IPS-11a (cell line): ENCODE measurements around the gene AGPAT4.

Experiments used
- H3K4me3 ChIP-seq: one replicate; pipeline ENCODE4 v1.5.1; 2013; ENCODE audit warnings: low read depth, low read length, control low read depth

Gene AGPAT4

GRCh38 chr6:161256407-161256806 lies 17.5 kb downstream of the AGPAT4 start:
- no peak overlapping the region for H3K4me3 ChIP-seq

GRCh38 chr6:161255518-161255917 lies 18.3 kb downstream of the AGPAT4 start:
- no peak overlapping the region for H3K4me3 ChIP-seq

GRCh38 chr6:161254464-161255253 lies 19.2 kb downstream of the AGPAT4 start:
- no peak overlapping the region for H3K4me3 ChIP-seq

GRCh38 chr6:161254126-161254463 lies 19.8 kb downstream of the AGPAT4 start:
- H3K4me3 ChIP-seq, result no peak overlapping the region

- no peak overlapping the region for H3K4me3 ChIP-seq
Observed at GRCh38 chr6:161251345-161251744, 22.5 kb downstream of the AGPAT4 start.

- H3K4me3 ChIP-seq, result no peak overlapping the region
Observed at GRCh38 chr6:161249327-161249726, 24.5 kb downstream of the AGPAT4 start.

- no peak overlapping the region for H3K4me3 ChIP-seq
Observed at GRCh38 chr6:161246725-161247124, 27.1 kb downstream of the AGPAT4 start.

GRCh38 chr6:161245363-161245762 lies 28.5 kb downstream of the AGPAT4 start:
- no peak overlapping the region for H3K4me3 ChIP-seq

GRCh38 chr6:161244725-161245124 lies 29.1 kb downstream of the AGPAT4 start:
- H3K4me3 ChIP-seq, result no peak overlapping the region

- H3K4me3 ChIP-seq, result no peak overlapping the region
Observed at GRCh38 chr6:161242779-161243693, 30.8 kb downstream of the AGPAT4 start.

- H3K4me3 ChIP-seq, result no peak overlapping the region
Observed at GRCh38 chr6:161242113-161242512, 31.7 kb downstream of the AGPAT4 start.

- no peak overlapping the region for H3K4me3 ChIP-seq
Observed at GRCh38 chr6:161239001-161239400, 34.9 kb downstream of the AGPAT4 start.

- H3K4me3 ChIP-seq, result no peak overlapping the region
Observed at GRCh38 chr6:161238500-161238899, 35.4 kb downstream of the AGPAT4 start.

GRCh38 chr6:161238081-161238480 lies 35.8 kb downstream of the AGPAT4 start:
- H3K4me3 ChIP-seq, result no peak overlapping the region

- H3K4me3 ChIP-seq, result no peak overlapping the region
Observed at GRCh38 chr6:161237176-161237575, 36.7 kb downstream of the AGPAT4 start.

- no peak overlapping the region for H3K4me3 ChIP-seq
Observed at GRCh38 chr6:161235776-161236633, 37.9 kb downstream of the AGPAT4 start.

GRCh38 chr6:161233986-161234661 lies 39.7 kb downstream of the AGPAT4 start:
- H3K4me3 ChIP-seq, result no peak overlapping the region

GRCh38 chr6:161232467-161232866 lies 41.4 kb downstream of the AGPAT4 start:
- no peak overlapping the region for H3K4me3 ChIP-seq

- H3K4me3 ChIP-seq, result no peak overlapping the region
Observed at GRCh38 chr6:161232010-161232409, 41.9 kb downstream of the AGPAT4 start.

GRCh38 chr6:161230339-161230738 lies 43.5 kb downstream of the AGPAT4 start:
- H3K4me3 ChIP-seq, result no peak overlapping the region
